ENCODE data around the gene PPP1R16B.
A peak's percentile ranks its signal among the peaks of the same experiment; 100 is the strongest.
"Not testable (repeated sequence)": the region's sequence is repeated elsewhere in the genome, so short reads cannot be mapped to it uniquely, and the experiment has no call there.

Gene PPP1R16B

GRCh38 chr20:38782275-38782674, 23.2 kb upstream of the PPP1R16B start:
- Mint-ChIP-seq H3K27me3 (no peaks in the 10 kb centered on the region), H3K4me1 (peaks cover 16% of the 10 kb centered on the region), H3K9me3 (no peaks in the 10 kb centered on the region), H3K4me3 (no peak overlapping the region), H3K27ac (no peak overlapping the region)
- ATAC-seq (no peak), DNase-seq (no peak)

- Mint-ChIP-seq H3K9me3 (peaks cover 0 to 14% of the 10 kb centered on the region in 2 donors), H3K4me3 (no peak overlapping the region), H3K4me1 (no peaks in the 10 kb centered on the region), H3K27ac (no peak overlapping the region), H3K27me3 (no peaks in the 10 kb centered on the region)
- DNase-seq (no peak), ATAC-seq (no peak)
These were observed 17.6 kb upstream of the PPP1R16B start for GRCh38 chr20:38787870-38788269.

- Mint-ChIP-seq H3K27me3 (no peaks in the 10 kb centered on the region), H3K27ac (no peak overlapping the region), H3K4me3 (no peak overlapping the region), H3K4me1 (peaks cover 6% of the 10 kb centered on the region), H3K9me3 (peaks cover 0 to 14% of the 10 kb centered on the region in 2 donors)
- ATAC-seq (no peak), DNase-seq (no peak)
These were observed 15.8 kb upstream of the PPP1R16B start for GRCh38 chr20:38789503-38790199.

- Mint-ChIP-seq H3K27ac (no peak overlapping the region), H3K4me3 (peak overlapping the region in 1 of 2 donors; percentile 61), H3K9me3 (peaks cover 0 to 14% of the 10 kb centered on the region in 2 donors), H3K27me3 (no peaks in the 10 kb centered on the region), H3K4me1 (peaks cover 6% of the 10 kb centered on the region)
- ATAC-seq (peak; percentile 57), DNase-seq (peak in 1 of 2 donors; percentile 28)
These were observed 15.1 kb upstream of the PPP1R16B start for GRCh38 chr20:38790200-38791053.

GRCh38 chr20:38791291-38791690, 14.2 kb upstream of the PPP1R16B start:
- no peak for DNase-seq
- Mint-ChIP-seq H3K4me3 (no peak overlapping the region), H3K27ac (no peak overlapping the region), H3K4me1 (peaks cover 6% of the 10 kb centered on the region), H3K27me3 (no peaks in the 10 kb centered on the region), H3K9me3 (peaks cover 0 to 14% of the 10 kb centered on the region in 2 donors)
- no peak for ATAC-seq

- H3K4me3 Mint-ChIP-seq, result no peak overlapping the region
- peaks cover 0 to 14% of the 10 kb centered on the region in 2 donors for H3K9me3 Mint-ChIP-seq
- no peaks in the 10 kb centered on the region for H3K27me3 Mint-ChIP-seq
- peaks cover 6% of the 10 kb centered on the region for H3K4me1 Mint-ChIP-seq
- ATAC-seq (no peak), DNase-seq (no peak)
- H3K27ac Mint-ChIP-seq, result no peak overlapping the region
These were observed 13.6 kb upstream of the PPP1R16B start for GRCh38 chr20:38791940-38792339.

GRCh38 chr20:38794057-38794456, 11.4 kb upstream of the PPP1R16B start:
- not testable (repeated sequence) for ATAC-seq, H3K27ac Mint-ChIP-seq, H3K4me3 Mint-ChIP-seq, H3K27me3 Mint-ChIP-seq, DNase-seq
- Mint-ChIP-seq H3K9me3 (peaks cover 8 to 10% of the 10 kb centered on the region in 2 donors), H3K4me1 (peaks cover 17% of the 10 kb centered on the region)

- H3K27ac Mint-ChIP-seq, result no peak overlapping the region
- no peaks in the 10 kb centered on the region for H3K27me3 Mint-ChIP-seq
- H3K4me1 Mint-ChIP-seq, result peaks cover 24% of the 10 kb centered on the region
- ATAC-seq, result no peak
- no peak for DNase-seq
- no peak overlapping the region for H3K4me3 Mint-ChIP-seq
- peaks cover 8 to 9% of the 10 kb centered on the region in 2 donors for H3K9me3 Mint-ChIP-seq
These were observed 7.2 kb upstream of the PPP1R16B start for GRCh38 chr20:38798266-38798665.

- H3K27me3 Mint-ChIP-seq, result no peaks in the 10 kb centered on the region
- H3K27ac Mint-ChIP-seq, result no peak overlapping the region
- ATAC-seq, result no peak
- no peak overlapping the region for H3K4me3 Mint-ChIP-seq
- H3K9me3 Mint-ChIP-seq, result peaks cover 8 to 9% of the 10 kb centered on the region in 2 donors
- no peak for DNase-seq
- H3K4me1 Mint-ChIP-seq, result peaks cover 24% of the 10 kb centered on the region
These were observed 6.3 kb upstream of the PPP1R16B start for GRCh38 chr20:38799203-38799602.

GRCh38 chr20:38800882-38801281, 4.6 kb upstream of the PPP1R16B start:
- H3K27ac Mint-ChIP-seq, result no peak overlapping the region
- no peaks in the 10 kb centered on the region for H3K27me3 Mint-ChIP-seq
- peaks cover 36% of the 10 kb centered on the region for H3K4me1 Mint-ChIP-seq
- H3K9me3 Mint-ChIP-seq, result peaks cover 8 to 9% of the 10 kb centered on the region in 2 donors
- DNase-seq, result no peak
- H3K4me3 Mint-ChIP-seq, result no peak overlapping the region
- no peak for ATAC-seq

GRCh38 chr20:38804221-38804620, 1.3 kb upstream of the PPP1R16B start:
- H3K27me3 Mint-ChIP-seq, result no peaks in the 10 kb centered on the region
- DNase-seq, result no peak
- H3K4me1 Mint-ChIP-seq, result peaks cover 48% of the 10 kb centered on the region
- H3K27ac Mint-ChIP-seq, result peak overlapping the region; percentile 47 to 94
- H3K9me3 Mint-ChIP-seq, result no peaks in the 10 kb centered on the region
- ATAC-seq, result no peak
- peak overlapping the region; percentile 83 to 97 for H3K4me3 Mint-ChIP-seq

- Mint-ChIP-seq H3K4me1 (peaks cover 49% of the 10 kb centered on the region), H3K9me3 (no peaks in the 10 kb centered on the region), H3K27ac (peak overlapping the region; percentile 47 to 94), H3K4me3 (peak overlapping the region; percentile 83 to 97), H3K27me3 (no peaks in the 10 kb centered on the region)
- DNase-seq, result peak; percentile 63 to 87
- peak; percentile 84 for ATAC-seq
These were observed 605 bp upstream of the PPP1R16B start for GRCh38 chr20:38804682-38805501.

GRCh38 chr20:38805958-38806854, 709 bp downstream of the PPP1R16B start:
- H3K4me1 Mint-ChIP-seq, result peaks cover 62% of the 10 kb centered on the region
- peak overlapping the region; percentile 93 to 97 for H3K4me3 Mint-ChIP-seq
- H3K27ac Mint-ChIP-seq, result peak overlapping the region; percentile 47 to 94
- ATAC-seq (peak; percentile 47), DNase-seq (peak; percentile 61 to 65)
- H3K27me3 Mint-ChIP-seq, result no peaks in the 10 kb centered on the region
- H3K9me3 Mint-ChIP-seq, result no peaks in the 10 kb centered on the region

GRCh38 chr20:38806855-38807655, 1.6 kb downstream of the PPP1R16B start:
- H3K27ac Mint-ChIP-seq, result peak overlapping the region; percentile 58 to 86
- DNase-seq (peak; percentile 30 to 36), ATAC-seq (no peak)
- H3K4me3 Mint-ChIP-seq, result peak overlapping the region; percentile 93 to 97
- no peaks in the 10 kb centered on the region for H3K27me3 Mint-ChIP-seq
- H3K4me1 Mint-ChIP-seq, result peaks cover 71% of the 10 kb centered on the region
- H3K9me3 Mint-ChIP-seq, result no peaks in the 10 kb centered on the region
